C4-2B (cell line): ENCODE data around the gene AQP12A.

Experiments
- ZFX ChIP-seq: fragments of 450-650 bp; IDR thresholded peaks from 2 replicates; pipeline ENCODE4 v1.6.1; 2017
- TF ChIP-seq, protein P1 (sequence below): fragments of 450-650 bp; conservative IDR thresholded peaks from 2 replicates; pipeline ENCODE4 v1.5.1; 2017; ENCODE audit warnings: mild to moderate bottlenecking

- TF ChIP-seq, protein P1, sequence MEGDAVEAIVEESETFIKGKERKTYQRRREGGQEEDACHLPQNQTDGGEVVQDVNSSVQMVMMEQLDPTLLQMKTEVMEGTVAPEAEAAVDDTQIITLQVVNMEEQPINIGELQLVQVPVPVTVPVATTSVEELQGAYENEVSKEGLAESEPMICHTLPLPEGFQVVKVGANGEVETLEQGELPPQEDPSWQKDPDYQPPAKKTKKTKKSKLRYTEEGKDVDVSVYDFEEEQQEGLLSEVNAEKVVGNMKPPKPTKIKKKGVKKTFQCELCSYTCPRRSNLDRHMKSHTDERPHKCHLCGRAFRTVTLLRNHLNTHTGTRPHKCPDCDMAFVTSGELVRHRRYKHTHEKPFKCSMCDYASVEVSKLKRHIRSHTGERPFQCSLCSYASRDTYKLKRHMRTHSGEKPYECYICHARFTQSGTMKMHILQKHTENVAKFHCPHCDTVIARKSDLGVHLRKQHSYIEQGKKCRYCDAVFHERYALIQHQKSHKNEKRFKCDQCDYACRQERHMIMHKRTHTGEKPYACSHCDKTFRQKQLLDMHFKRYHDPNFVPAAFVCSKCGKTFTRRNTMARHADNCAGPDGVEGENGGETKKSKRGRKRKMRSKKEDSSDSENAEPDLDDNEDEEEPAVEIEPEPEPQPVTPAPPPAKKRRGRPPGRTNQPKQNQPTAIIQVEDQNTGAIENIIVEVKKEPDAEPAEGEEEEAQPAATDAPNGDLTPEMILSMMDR: no peak
- TF ChIP-seq ZFX: no peak
Observed at GRCh38 chr2:240725671-240726070, 34.0 kb downstream of the AQP12A start.
